Astrocyte of the cerebellum (primary cell): ENCODE measurements around the gene SPG7.
A peak's percentile ranks its signal among the peaks of the same experiment; 100 is the strongest.

Experiments used
- DNase-seq: peaks from one replicate; pipeline ENCODE4 v3.0.0-alpha.2; 2011; ENCODE audit warnings: low read depth
- H3K4me3 ChIP-seq: 2 replicates; pipeline ENCODE4 v1.5.1; 2011; ENCODE audit warnings: mild to moderate bottlenecking, low read depth, low read length, moderate library complexity
- in situ Hi-C: cut with HindIII; loops from 2 replicates; pipeline ENCODE4 v1.10.0; 2017; ENCODE audit warnings: low sequenced_read_pairs
- TF ChIP-seq, protein P1 (sequence below): IDR thresholded peaks from 2 replicates; pipeline ENCODE4 v1.5.1; 2012; ENCODE audit warnings: low read length, low read depth, moderate library complexity, mild to moderate bottlenecking; ENCODE audit errors: missing control alignments

The SPG7 gene

DNA sequence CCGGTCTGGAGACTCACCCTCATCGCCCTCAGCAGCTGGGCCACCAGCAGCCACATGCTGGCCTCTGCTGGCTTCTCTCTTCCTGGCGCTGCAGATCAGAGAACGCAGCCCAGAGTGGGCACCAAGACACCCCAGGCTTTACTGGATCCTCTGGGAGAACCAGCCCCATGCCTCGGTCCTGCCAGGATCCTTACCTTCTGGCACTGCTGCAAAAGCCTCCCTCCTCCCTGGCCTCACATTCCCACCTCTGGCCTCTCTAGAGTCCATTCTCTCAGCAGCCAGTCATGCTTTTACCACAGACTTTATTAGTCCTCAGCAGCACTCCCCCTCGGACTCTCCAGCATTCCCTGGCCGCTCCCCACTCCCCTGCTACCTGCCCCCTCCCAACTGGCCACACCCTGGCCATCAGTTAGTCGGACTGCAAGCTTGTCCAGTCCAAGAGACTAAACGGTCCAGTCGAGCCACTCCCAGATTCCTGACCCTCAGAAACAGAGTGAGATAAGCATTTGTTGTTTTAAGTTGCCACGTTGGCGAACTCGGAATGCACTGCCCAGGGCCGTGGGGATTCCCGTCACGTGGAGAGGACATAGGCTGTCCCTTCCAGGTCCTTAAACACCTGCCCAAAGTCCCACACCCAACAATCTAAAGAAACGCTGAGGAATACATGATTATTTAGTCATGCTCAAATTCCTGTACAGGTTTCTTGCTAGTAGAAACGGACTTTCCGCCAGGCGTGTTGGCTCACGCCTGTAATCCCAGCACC lies 5.9 kb upstream of the SPG7 start:
- TF ChIP-seq, protein P1, sequence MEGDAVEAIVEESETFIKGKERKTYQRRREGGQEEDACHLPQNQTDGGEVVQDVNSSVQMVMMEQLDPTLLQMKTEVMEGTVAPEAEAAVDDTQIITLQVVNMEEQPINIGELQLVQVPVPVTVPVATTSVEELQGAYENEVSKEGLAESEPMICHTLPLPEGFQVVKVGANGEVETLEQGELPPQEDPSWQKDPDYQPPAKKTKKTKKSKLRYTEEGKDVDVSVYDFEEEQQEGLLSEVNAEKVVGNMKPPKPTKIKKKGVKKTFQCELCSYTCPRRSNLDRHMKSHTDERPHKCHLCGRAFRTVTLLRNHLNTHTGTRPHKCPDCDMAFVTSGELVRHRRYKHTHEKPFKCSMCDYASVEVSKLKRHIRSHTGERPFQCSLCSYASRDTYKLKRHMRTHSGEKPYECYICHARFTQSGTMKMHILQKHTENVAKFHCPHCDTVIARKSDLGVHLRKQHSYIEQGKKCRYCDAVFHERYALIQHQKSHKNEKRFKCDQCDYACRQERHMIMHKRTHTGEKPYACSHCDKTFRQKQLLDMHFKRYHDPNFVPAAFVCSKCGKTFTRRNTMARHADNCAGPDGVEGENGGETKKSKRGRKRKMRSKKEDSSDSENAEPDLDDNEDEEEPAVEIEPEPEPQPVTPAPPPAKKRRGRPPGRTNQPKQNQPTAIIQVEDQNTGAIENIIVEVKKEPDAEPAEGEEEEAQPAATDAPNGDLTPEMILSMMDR, result no peak
- DNase-seq, result no peak
- in situ Hi-C loops, result loop anchor here (25.0 kb wide), 1 partner anchor 165 kb away; no protein-coding TSS in a partner anchor
- no peak overlapping the region for H3K4me3 ChIP-seq

DNA sequence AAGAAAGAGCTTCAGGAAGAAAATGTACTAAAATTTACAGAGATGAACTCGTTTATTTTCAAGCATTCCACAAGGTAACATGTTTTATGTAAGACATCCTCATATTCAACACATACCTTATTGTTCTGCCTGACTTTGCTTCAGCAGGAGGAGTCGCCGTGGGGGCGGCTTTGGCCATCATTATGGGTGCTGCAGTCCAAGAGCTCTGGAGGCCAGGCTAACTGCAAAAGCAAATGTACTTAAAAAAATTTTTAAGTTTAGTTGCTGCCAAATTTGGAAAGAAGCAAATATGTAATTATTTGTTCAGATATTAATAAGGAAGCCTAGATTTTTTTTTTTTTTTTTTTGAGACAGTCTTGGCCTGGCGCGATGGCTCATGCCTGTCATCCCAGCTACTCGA lies 4.1 kb upstream of the SPG7 start:
- in situ Hi-C loops, result loop anchor here (25.0 kb wide), 1 partner anchor 167 kb away; no protein-coding TSS in a partner anchor

GRCh38 chr16:89505204-89506112 lies 2.7 kb upstream of the SPG7 start:
- TF ChIP-seq, protein P1, result no peak
- in situ Hi-C loops, result loop anchor here (25.0 kb wide), 1 partner anchor 168 kb away; no protein-coding TSS in a partner anchor
- DNase-seq, result no peak
- no peak overlapping the region for H3K4me3 ChIP-seq

More for the DNA sequence above, 4.1 kb upstream of the SPG7 start:
- H3K4me3 ChIP-seq, result no peak overlapping the region
- TF ChIP-seq, protein P1, result no peak
- DNase-seq, result no peak

DNA sequence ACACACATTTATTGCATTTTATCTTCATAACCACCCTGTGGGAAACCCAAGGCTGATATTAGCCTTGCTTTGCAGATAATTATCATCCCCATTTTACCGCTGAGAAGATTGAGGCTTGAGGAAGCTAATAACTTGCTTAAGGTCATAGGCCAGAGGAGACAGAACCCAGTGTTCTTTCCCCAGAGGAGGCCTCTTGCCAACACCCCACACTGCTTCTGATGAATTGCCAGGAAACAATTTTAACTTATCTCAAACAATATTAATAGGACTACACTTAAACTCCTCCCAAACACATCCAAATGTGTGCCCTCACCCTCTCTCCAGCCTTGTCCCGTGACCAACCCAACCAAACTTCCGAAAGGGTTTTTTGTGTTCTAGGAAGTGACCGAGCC lies 2.1 kb upstream of the SPG7 start:
- TF ChIP-seq, protein P1, result no peak
- no peak for DNase-seq
- H3K4me3 ChIP-seq, result no peak overlapping the region
- in situ Hi-C loops, result loop anchor here (25.0 kb wide), 1 partner anchor 169 kb away; no protein-coding TSS in a partner anchor

- in situ Hi-C loops, result loop anchor here (25.0 kb wide), 1 partner anchor 169 kb away; no protein-coding TSS in a partner anchor
- TF ChIP-seq, protein P1, result no peak
- DNase-seq, result no peak
- H3K4me3 ChIP-seq, result peak overlapping the region; percentile 85
These were observed 1.4 kb upstream of the SPG7 start for GRCh38 chr16:89506791-89507191.

GRCh38 chr16:89507214-89507833 lies 879 bp upstream of the SPG7 start:
- in situ Hi-C loops, result loop anchor here (25.0 kb wide), 1 partner anchor 170 kb away; no protein-coding TSS in a partner anchor
- DNase-seq, result no peak
- H3K4me3 ChIP-seq, result peak overlapping the region; percentile 85
- TF ChIP-seq, protein P1, result no peak
